GM12878 (cell line): ENCODE results near the gene SH3BP5.

Experiments
- ASH2L ChIP-seq: fragments of 300-600, 200-600 bp; sonication (generic); IDR thresholded peaks from 2 replicates; pipeline ENCODE4 v1.6.1; 2017; ENCODE audit warnings: low read depth, mild to moderate bottlenecking, borderline replicate concordance
- BCL11A ChIP-seq: IDR thresholded peaks from 2 replicates; pipeline ENCODE4 v1.6.1; 2011; ENCODE audit warnings: low read depth, low read length
- CEBPB ChIP-seq, 2 experiments: fragments of 150-350 bp in 1 of 2; IDR thresholded peaks; 2 replicates each; pipeline ENCODE4 v1.6.1; 2012 to 2014; ENCODE audit warnings: low read depth in 2 of 2, low read length in 2 of 2, borderline replicate concordance in 1 of 2, inconsistent platforms in 1 of 2
- CHD1 ChIP-seq: IDR thresholded peaks from 2 replicates; pipeline ENCODE4 v1.6.1; 2012; ENCODE audit warnings: low read depth, low read length, improper control_type of control experiment
- EGR1 ChIP-seq, 2 experiments: IDR thresholded peaks; 1 replicate in 1 of 2; 2 replicates in 1 of 2; pipeline ENCODE4 v1.6.1; 2011 to 2012; ENCODE audit warnings: low read depth in 2 of 2, low read length in 2 of 2, borderline replicate concordance in 1 of 2, mild to moderate bottlenecking in 1 of 2, moderate library complexity in 1 of 2
- EZH2 ChIP-seq: IDR thresholded peaks from 2 replicates; pipeline ENCODE4 v1.6.1; 2012; ENCODE audit warnings: low read depth, mild to moderate bottlenecking, control low read depth, inconsistent platforms, low read length, borderline replicate concordance; ENCODE audit not compliant: control insufficient read depth
- NBN ChIP-seq: fragments of 450-650 bp; IDR thresholded peaks from 2 replicates; pipeline ENCODE4 v1.6.1; 2016
- POLR2A ChIP-seq: IDR thresholded peaks from 2 replicates; pipeline ENCODE4 v1.6.1; 2011; ENCODE audit warnings: low read depth, mild to moderate bottlenecking, low read length
- POLR2AphosphoS5 ChIP-seq: IDR thresholded peaks from 2 replicates; pipeline ENCODE4 v1.6.1; 2011; ENCODE audit warnings: mild to moderate bottlenecking, low read length, inconsistent platforms
- ZNF274 ChIP-seq: IDR thresholded peaks from one replicate; pipeline ENCODE4 v1.8.0; 2011; ENCODE audit not compliant: insufficient read length, insufficient read depth
- TF ChIP-seq, protein P1 (sequence below), 3 experiments: IDR thresholded peaks in 2 of 3; conservative IDR thresholded peaks in 1 of 3; 2 replicates each; pipeline ENCODE4 v1.5.1; 2011; ENCODE audit warnings: low read depth in 3 of 3, low read length in 3 of 3, mild to moderate bottlenecking in 3 of 3, control low read depth in 2 of 3, moderate library complexity in 2 of 3, inconsistent platforms in 1 of 3, mixed read lengths in 1 of 3; ENCODE audit not compliant: control insufficient read depth in 2 of 3, insufficient read depth in 1 of 3; ENCODE audit errors: extremely low read depth in 1 of 3

DNA sequence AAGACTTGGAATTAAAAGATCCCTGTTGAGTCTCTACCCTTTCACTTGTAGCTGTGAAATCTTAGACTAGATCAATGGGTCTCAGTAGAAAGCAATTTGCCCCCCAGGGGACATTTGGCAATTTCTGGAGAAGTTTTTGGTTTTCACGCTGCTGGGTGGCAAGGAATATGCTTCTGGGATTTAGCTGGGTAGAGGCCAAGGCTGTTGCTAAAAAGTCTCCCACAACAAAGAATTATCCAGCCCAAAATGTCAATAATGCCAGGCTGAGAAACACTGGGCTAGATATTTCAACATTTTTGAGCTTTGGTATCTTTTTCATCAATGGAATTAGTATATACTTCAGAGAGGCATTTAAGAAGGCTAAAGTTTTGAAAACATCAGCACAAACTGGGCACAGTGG, 117.6 kb downstream of the SH3BP5 start:
- no peak for TF ChIP-seq EGR1 (IDR thresholded peaks at IDR 0.05; ENCODE audit: borderline replicate concordance in 1 of 2, low read depth in 2 of 2, low read length in 2 of 2)
- TF ChIP-seq ASH2L, result no peak
- TF ChIP-seq ZNF274, result no peak
- no peak for TF ChIP-seq POLR2A
- no peak for TF ChIP-seq NBN
- TF ChIP-seq BCL11A, result no peak
- TF ChIP-seq EZH2, result no peak
- no peak for TF ChIP-seq CHD1
- no peak for TF ChIP-seq CEBPB (IDR thresholded peaks at IDR 0.05; ENCODE audit: borderline replicate concordance in 1 of 2, low read depth in 2 of 2, low read length in 2 of 2)
- TF ChIP-seq, protein P1, sequence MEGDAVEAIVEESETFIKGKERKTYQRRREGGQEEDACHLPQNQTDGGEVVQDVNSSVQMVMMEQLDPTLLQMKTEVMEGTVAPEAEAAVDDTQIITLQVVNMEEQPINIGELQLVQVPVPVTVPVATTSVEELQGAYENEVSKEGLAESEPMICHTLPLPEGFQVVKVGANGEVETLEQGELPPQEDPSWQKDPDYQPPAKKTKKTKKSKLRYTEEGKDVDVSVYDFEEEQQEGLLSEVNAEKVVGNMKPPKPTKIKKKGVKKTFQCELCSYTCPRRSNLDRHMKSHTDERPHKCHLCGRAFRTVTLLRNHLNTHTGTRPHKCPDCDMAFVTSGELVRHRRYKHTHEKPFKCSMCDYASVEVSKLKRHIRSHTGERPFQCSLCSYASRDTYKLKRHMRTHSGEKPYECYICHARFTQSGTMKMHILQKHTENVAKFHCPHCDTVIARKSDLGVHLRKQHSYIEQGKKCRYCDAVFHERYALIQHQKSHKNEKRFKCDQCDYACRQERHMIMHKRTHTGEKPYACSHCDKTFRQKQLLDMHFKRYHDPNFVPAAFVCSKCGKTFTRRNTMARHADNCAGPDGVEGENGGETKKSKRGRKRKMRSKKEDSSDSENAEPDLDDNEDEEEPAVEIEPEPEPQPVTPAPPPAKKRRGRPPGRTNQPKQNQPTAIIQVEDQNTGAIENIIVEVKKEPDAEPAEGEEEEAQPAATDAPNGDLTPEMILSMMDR (IDR thresholded peaks at IDR 0.05 in 2 of 3, conservative IDR thresholded peaks at IDR 0.05 in 1 of 3; ENCODE audit: control insufficient read depth in 2 of 3, extremely low read depth in 1 of 3, insufficient read depth in 1 of 3, low read depth in 3 of 3, low read length in 3 of 3), result no peak
- TF ChIP-seq POLR2AphosphoS5, result no peak
